NCI-H82 treated with DMSO at 0.1 percent for 48 hours (cell line): ENCODE measurements around the gene DOP1B.
"Not testable (repeated sequence)": the region's sequence is repeated elsewhere in the genome, so short reads cannot be mapped to it uniquely, and the experiment has no call there.

Experiments
- DNase-seq: peaks from one replicate; lab custom pipeline; 2025; ENCODE audit not compliant: unreplicated experiment; lab: John Stamatoyannopoulos, UW

Gene DOP1B

GRCh38 chr21:36171336-36171735, 14.7 kb downstream of the DOP1B start:
- no peak for DNase-seq

- no peak for DNase-seq
These were observed 15.2 kb downstream of the DOP1B start for GRCh38 chr21:36171741-36172331.

- no peak for DNase-seq
These were observed 18.2 kb downstream of the DOP1B start for GRCh38 chr21:36174780-36175179.

- no peak for DNase-seq
These were observed 19.3 kb downstream of the DOP1B start for GRCh38 chr21:36175771-36176565.

GRCh38 chr21:36178349-36178748, 21.7 kb downstream of the DOP1B start:
- DNase-seq = no peak

GRCh38 chr21:36179145-36179544, 22.5 kb downstream of the DOP1B start:
- no peak for DNase-seq

GRCh38 chr21:36180963-36181362, 24.3 kb downstream of the DOP1B start:
- DNase-seq = no peak

- DNase-seq = no peak
These were observed 26.6 kb downstream of the DOP1B start for GRCh38 chr21:36183144-36183795.

- no peak for DNase-seq
These were observed 27.9 kb downstream of the DOP1B start for GRCh38 chr21:36184545-36184944.

- no peak for DNase-seq
These were observed 28.9 kb downstream of the DOP1B start for GRCh38 chr21:36185523-36185922.

- DNase-seq = no peak
These were observed 29.5 kb downstream of the DOP1B start for GRCh38 chr21:36186081-36186480.

GRCh38 chr21:36186506-36187399, 30.1 kb downstream of the DOP1B start:
- DNase-seq = no peak

- DNase-seq = no peak
These were observed 31.6 kb downstream of the DOP1B start for GRCh38 chr21:36188081-36188681.

GRCh38 chr21:36188937-36189336, 32.3 kb downstream of the DOP1B start:
- no peak for DNase-seq

- no peak for DNase-seq
These were observed 34.1 kb downstream of the DOP1B start for GRCh38 chr21:36190736-36191135.

GRCh38 chr21:36193200-36193599, 36.6 kb downstream of the DOP1B start:
- no peak for DNase-seq

GRCh38 chr21:36194024-36194423, 37.4 kb downstream of the DOP1B start:
- no peak for DNase-seq

- no peak for DNase-seq
These were observed 39.0 kb downstream of the DOP1B start for GRCh38 chr21:36195613-36196012.

- no peak for DNase-seq
These were observed 42.4 kb downstream of the DOP1B start for GRCh38 chr21:36199021-36199420.

- not testable (repeated sequence) for DNase-seq
These were observed 43.0 kb downstream of the DOP1B start for GRCh38 chr21:36199575-36199974.

GRCh38 chr21:36200081-36200561, 43.5 kb downstream of the DOP1B start:
- DNase-seq = no peak
